Ecto neural progenitor cell (in vitro differentiated cells): Measurements from ENCODE around the gene RAE1.

Experiments used
- DNase-seq: peaks from one replicate; pipeline ENCODE4 v3.0.0-alpha.2; 2018; ENCODE audit warnings: low spot score

RAE1 gene

GRCh38 chr20:57388953-57389694 is 38.1 kb downstream of the RAE1 start:
- DNase-seq, result peak; percentile 79

- peak; percentile 62 for DNase-seq
Measured at GRCh38 chr20:57389695-57390603, 38.9 kb downstream of the RAE1 start.

GRCh38 chr20:57390604-57391438 is 39.8 kb downstream of the RAE1 start, which contains the start of gene RBM38:
Gene RBM38, plus strand, starts transcription at chr20:57391396. Its CDS starts 186 bp downstream, at chr20:57391582.
- peak; percentile 91 for DNase-seq

- peak; percentile 65 for DNase-seq
Measured at GRCh38 chr20:57391439-57392301, 40.6 kb downstream of the RAE1 start.

GRCh38 chr20:57392512-57393271 is 41.6 kb downstream of the RAE1 start:
- no peak for DNase-seq

GRCh38 chr20:57393321-57394120 is 42.5 kb downstream of the RAE1 start:
- no peak for DNase-seq

GRCh38 chr20:57394121-57395082 is 43.3 kb downstream of the RAE1 start:
- no peak for DNase-seq

GRCh38 chr20:57395111-57395966 is 44.3 kb downstream of the RAE1 start:
- DNase-seq, result peak; percentile 83

- DNase-seq, result no peak
Measured at GRCh38 chr20:57396212-57396983, 45.3 kb downstream of the RAE1 start.

GRCh38 chr20:57396984-57397692 is 46.1 kb downstream of the RAE1 start:
- DNase-seq, result no peak

- no peak for DNase-seq
Measured at GRCh38 chr20:57397693-57398108, 46.6 kb downstream of the RAE1 start.

- DNase-seq, result no peak
Measured at GRCh38 chr20:57398231-57398821, 47.3 kb downstream of the RAE1 start.

GRCh38 chr20:57398901-57399535 is 48.0 kb downstream of the RAE1 start:
- DNase-seq, result no peak

- no peak for DNase-seq
Measured at GRCh38 chr20:57399587-57400155, 48.6 kb downstream of the RAE1 start.
